ENCODE measurements around the gene PTPN6.

GRCh38 chr12:7008864-7009263, 57.7 kb downstream of the PTPN6 start:
- TF ChIP-seq CTCF (IDR thresholded peaks at IDR 0.05), result no peak
- TF ChIP-seq POLR2A (IDR thresholded peaks at IDR 0.05), result no peak

All from lower leg skin (tissue), 3 donors.